ENCODE results near the gene ERICH4.

GRCh38 chr19:41409288-41409687 is 33.7 kb upstream of the ERICH4 start:
- TF ChIP-seq POLR2A (IDR thresholded peaks at IDR 0.05) (no peak), CTCF (IDR thresholded peaks at IDR 0.05) (no peak)
